Vagina (tissue), 2 donors: ENCODE data around the gene ZNF695. TPM values are rescaled to one million over a fixed set of nuclear protein-coding genes. Genes with fewer than 3 reads are reported as not detected.

ENCODE experiments used
- DNase-seq, 2 donors: peaks; one replicate each; pipeline ENCODE4 v3.0.0-alpha.2; 2017; ENCODE audit errors: extremely low spot score in 2 of 2
- H3K27ac ChIP-seq: fragments of 200-600 bp; sonication (generic); one replicate; pipeline ENCODE4 v1.5.1; 2019
- H3K27me3 ChIP-seq: fragments of 200-600 bp; sonication (generic); one replicate; pipeline ENCODE4 v1.5.1; 2019
- H3K36me3 ChIP-seq, 2 donors: fragments of 200-600 bp; sonication (generic); one replicate each; pipeline ENCODE4 v1.5.1; 2017 to 2019
- H3K4me1 ChIP-seq: fragments of 200-600 bp; sonication (generic); one replicate; pipeline ENCODE4 v1.5.1; 2019
- H3K4me3 ChIP-seq, 2 donors: fragments of 200-600 bp; sonication (generic); 1 replicate in 1 of 2; 2 replicates in 1 of 2; pipeline ENCODE4 v1.5.1; 2016 to 2019
- H3K9me3 ChIP-seq: fragments of 200-600 bp; sonication (generic); one replicate; pipeline ENCODE4 v1.5.1; 2019
- POLR2A ChIP-seq, 2 donors: fragments of 450-650 bp; IDR thresholded peaks; one replicate each; pipeline ENCODE4 v1.6.1; 2017; ENCODE audit warnings: antibody characterized with exemption in 2 of 2, mild to moderate bottlenecking in 2 of 2, moderate library complexity in 2 of 2
- POLR2AphosphoS5 ChIP-seq, 2 donors: sonication (generic); formaldehyde crosslinking; IDR thresholded peaks; one replicate each; pipeline ENCODE4 v1.9.0; 2017; ENCODE audit warnings: antibody characterized with exemption in 2 of 2, mild to moderate bottlenecking in 2 of 2, low read depth in 1 of 2; ENCODE audit not compliant: insufficient read depth in 1 of 2
- intact Hi-C: fragments of 100-400 bp; cut with DNase I; formaldehyde crosslinking; loops from one replicate; pipeline ENCODE4 v1.15.1; 2023
- total RNA-seq: library from RNA; depleted of rRNA; stranded (reverse); fragments of >200 nt; gene quantifications from one replicate; pipeline ENCODE4 v1.2.3, GENCODE V29; 2016
- TF ChIP-seq, protein P1 (sequence below), 3 experiments: fragments of 450-650 bp in 2 of 3; fragments of 200-600 bp in 1 of 3; sonication (generic) in 1 of 3; IDR thresholded peaks; one replicate each; pipeline ENCODE4 v1.5.1; 2017 to 2019; ENCODE audit warnings: antibody characterized with exemption in 3 of 3, mild to moderate bottlenecking in 2 of 3, moderate library complexity in 2 of 3

Gene ZNF695
- total RNA-seq, 1 donor from 2014 or later, result 0.49 TPM

GRCh38 chr1:246966502-246966901 lies 41.4 kb downstream of the ZNF695 start:
- H3K27me3 ChIP-seq, result no peaks in the 10 kb centered on the region
- no peaks in the 10 kb centered on the region for H3K36me3 ChIP-seq
- no peak overlapping the region for H3K27ac ChIP-seq
- TF ChIP-seq, protein P1, sequence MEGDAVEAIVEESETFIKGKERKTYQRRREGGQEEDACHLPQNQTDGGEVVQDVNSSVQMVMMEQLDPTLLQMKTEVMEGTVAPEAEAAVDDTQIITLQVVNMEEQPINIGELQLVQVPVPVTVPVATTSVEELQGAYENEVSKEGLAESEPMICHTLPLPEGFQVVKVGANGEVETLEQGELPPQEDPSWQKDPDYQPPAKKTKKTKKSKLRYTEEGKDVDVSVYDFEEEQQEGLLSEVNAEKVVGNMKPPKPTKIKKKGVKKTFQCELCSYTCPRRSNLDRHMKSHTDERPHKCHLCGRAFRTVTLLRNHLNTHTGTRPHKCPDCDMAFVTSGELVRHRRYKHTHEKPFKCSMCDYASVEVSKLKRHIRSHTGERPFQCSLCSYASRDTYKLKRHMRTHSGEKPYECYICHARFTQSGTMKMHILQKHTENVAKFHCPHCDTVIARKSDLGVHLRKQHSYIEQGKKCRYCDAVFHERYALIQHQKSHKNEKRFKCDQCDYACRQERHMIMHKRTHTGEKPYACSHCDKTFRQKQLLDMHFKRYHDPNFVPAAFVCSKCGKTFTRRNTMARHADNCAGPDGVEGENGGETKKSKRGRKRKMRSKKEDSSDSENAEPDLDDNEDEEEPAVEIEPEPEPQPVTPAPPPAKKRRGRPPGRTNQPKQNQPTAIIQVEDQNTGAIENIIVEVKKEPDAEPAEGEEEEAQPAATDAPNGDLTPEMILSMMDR (IDR thresholded peaks at IDR 0.05), result no peak
- no peak for TF ChIP-seq POLR2A (IDR thresholded peaks at IDR 0.05)
- TF ChIP-seq POLR2AphosphoS5 (IDR thresholded peaks at IDR 0.05; ENCODE audit: insufficient read depth in 1 of 2, low read depth in 1 of 2), result no peak
- intact Hi-C loops, result no loop called here
- H3K9me3 ChIP-seq, result no peaks in the 10 kb centered on the region
- no peak overlapping the region for H3K4me3 ChIP-seq
- no peak for DNase-seq
- no peaks in the 10 kb centered on the region for H3K4me1 ChIP-seq

DNA sequence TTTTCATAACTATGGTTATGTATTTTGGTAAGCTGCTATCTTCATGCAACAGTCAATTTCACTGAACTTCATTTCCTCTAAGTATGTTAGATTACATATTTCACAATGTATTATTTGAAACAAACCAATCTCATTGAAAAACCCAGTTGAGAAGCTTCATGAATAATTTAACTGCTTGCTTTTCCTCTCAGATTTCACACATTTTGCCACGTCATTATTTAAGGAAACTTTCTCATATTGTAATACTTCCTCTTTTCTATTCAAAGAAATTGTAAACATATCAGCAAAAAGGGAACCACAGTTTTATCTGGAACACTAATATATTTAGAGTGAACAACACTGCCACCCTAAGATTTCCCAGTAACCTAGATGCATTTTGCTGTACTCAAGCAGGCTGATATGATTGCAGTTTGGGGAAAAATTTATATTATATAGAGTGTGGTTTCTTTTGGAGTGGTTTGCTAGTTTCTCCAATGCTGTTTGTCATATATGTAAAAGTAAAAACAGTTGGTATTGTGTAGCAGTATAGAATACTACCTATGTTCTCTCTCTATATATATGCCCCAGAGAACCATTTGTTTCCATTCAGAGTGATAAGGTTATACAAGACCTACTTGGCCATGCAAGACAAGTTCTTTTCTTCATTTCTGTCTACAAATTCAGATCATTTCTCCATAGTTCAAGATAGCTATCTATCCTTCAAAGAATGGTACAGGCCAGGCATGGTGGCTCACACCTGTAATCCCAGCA lies 47.7 kb downstream of the ZNF695 start:
- no peaks in the 10 kb centered on the region for H3K27me3 ChIP-seq
- no peaks in the 10 kb centered on the region for H3K36me3 ChIP-seq
- TF ChIP-seq, protein P1 (IDR thresholded peaks at IDR 0.05), result no peak
- TF ChIP-seq POLR2A (IDR thresholded peaks at IDR 0.05) (no peak), POLR2AphosphoS5 (IDR thresholded peaks at IDR 0.05; ENCODE audit: insufficient read depth in 1 of 2, low read depth in 1 of 2) (no peak)
- no peak overlapping the region for H3K4me3 ChIP-seq
- no peak for DNase-seq
- intact Hi-C loops, result no loop called here
- H3K27ac ChIP-seq, result no peak overlapping the region
- no peaks in the 10 kb centered on the region for H3K9me3 ChIP-seq
- no peaks in the 10 kb centered on the region for H3K4me1 ChIP-seq

DNA sequence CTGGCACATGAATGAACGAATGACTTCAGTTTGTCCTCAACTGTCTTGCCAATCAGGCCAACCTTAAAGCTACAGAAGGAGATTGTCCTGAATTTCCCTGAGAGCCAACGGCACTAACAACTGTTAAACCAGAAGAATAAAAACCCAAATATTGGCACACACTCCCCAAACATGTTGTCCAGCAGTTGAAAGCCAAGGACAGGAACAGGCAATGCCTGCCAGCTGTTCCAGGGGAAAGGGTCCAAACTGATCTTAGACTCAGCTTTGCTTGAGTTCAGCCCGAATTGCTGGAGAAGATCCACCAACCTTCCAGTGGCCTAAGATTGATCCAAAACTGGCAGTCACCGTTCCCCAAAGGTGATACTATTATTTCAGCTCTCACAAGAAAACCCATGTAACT lies 53.7 kb downstream of the ZNF695 start:
- H3K27ac ChIP-seq, result no peak overlapping the region

DNA sequence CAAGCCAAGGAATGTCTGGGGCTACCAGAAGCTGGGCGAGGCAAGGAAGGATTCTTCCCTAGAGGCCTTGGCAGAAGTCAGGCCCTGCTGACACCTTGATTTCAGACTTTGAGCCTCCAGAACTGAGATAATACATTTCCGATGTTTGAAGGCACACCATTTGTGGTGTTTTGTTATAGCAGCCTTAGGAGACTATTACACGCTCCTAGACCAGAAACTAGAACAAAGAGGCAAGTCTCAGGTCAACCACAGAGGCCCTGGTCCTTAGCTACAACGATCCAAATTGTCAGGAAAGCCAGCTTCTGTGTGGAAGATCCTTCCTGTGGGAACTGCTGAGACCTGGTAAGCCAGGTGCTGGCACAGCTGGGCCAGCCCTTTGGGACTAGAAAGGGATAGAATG lies 56.4 kb downstream of the ZNF695 start:
- DNase-seq, result no peak
- Histone ChIP-seq H3K4me3 (no peak overlapping the region), H3K27me3 (no peaks in the 10 kb centered on the region), H3K36me3 (no peaks in the 10 kb centered on the region), H3K9me3 (no peaks in the 10 kb centered on the region), H3K4me1 (no peaks in the 10 kb centered on the region), H3K27ac (no peak overlapping the region)
- TF ChIP-seq POLR2AphosphoS5 (IDR thresholded peaks at IDR 0.05; ENCODE audit: insufficient read depth in 1 of 2, low read depth in 1 of 2) (no peak), POLR2A (IDR thresholded peaks at IDR 0.05) (no peak)
- TF ChIP-seq, protein P1 (IDR thresholded peaks at IDR 0.05), result no peak
- intact Hi-C loops, result no loop called here

More for the DNA sequence above, 53.7 kb downstream of the ZNF695 start:
- Histone ChIP-seq H3K9me3 (no peaks in the 10 kb centered on the region), H3K27me3 (no peaks in the 10 kb centered on the region), H3K36me3 (no peaks in the 10 kb centered on the region), H3K4me3 (no peak overlapping the region), H3K4me1 (no peaks in the 10 kb centered on the region)
- no peak for DNase-seq
- TF ChIP-seq, protein P1 (IDR thresholded peaks at IDR 0.05), result no peak
- no peak for TF ChIP-seq POLR2A (IDR thresholded peaks at IDR 0.05)
- TF ChIP-seq POLR2AphosphoS5 (IDR thresholded peaks at IDR 0.05; ENCODE audit: insufficient read depth in 1 of 2, low read depth in 1 of 2), result no peak
- intact Hi-C loops, result no loop called here

- no peaks in the 10 kb centered on the region for H3K9me3 ChIP-seq
- no peaks in the 10 kb centered on the region for H3K36me3 ChIP-seq
- H3K4me1 ChIP-seq, result no peaks in the 10 kb centered on the region
- TF ChIP-seq, protein P1 (IDR thresholded peaks at IDR 0.05), result no peak
- TF ChIP-seq POLR2A (IDR thresholded peaks at IDR 0.05) (no peak), POLR2AphosphoS5 (IDR thresholded peaks at IDR 0.05; ENCODE audit: insufficient read depth in 1 of 2, low read depth in 1 of 2) (no peak)
- intact Hi-C loops, result no loop called here
- DNase-seq, result no peak
- no peak overlapping the region for H3K4me3 ChIP-seq
- H3K27me3 ChIP-seq, result no peaks in the 10 kb centered on the region
- no peak overlapping the region for H3K27ac ChIP-seq
These were observed 57.9 kb downstream of the ZNF695 start for GRCh38 chr1:246949956-246950355.
